GM12891 (cell line): Measurements from ENCODE around the gene NSMCE1.

Source experiments
- PAX5 ChIP-seq: IDR thresholded peaks from 2 replicates; pipeline ENCODE4 v1.6.1; 2011; ENCODE audit warnings: low read length, moderate library complexity, mild to moderate bottlenecking; ENCODE audit not compliant: insufficient read depth, severe bottlenecking
- POLR2A ChIP-seq: IDR thresholded peaks from 2 replicates; pipeline ENCODE4 v1.6.1; 2011; ENCODE audit warnings: low read depth, low read length, control low read depth
- POLR2AphosphoS5 ChIP-seq: IDR thresholded peaks from 2 replicates; pipeline ENCODE4 v1.6.1; 2011; ENCODE audit warnings: low read depth, low read length, control low read depth
- POU2F2 ChIP-seq: IDR thresholded peaks from 2 replicates; pipeline ENCODE4 v1.6.1; 2011; ENCODE audit warnings: low read depth, mild to moderate bottlenecking, control low read depth, low read length, moderate library complexity
- SPI1 ChIP-seq: IDR thresholded peaks from 2 replicates; pipeline ENCODE4 v1.6.1; 2011; ENCODE audit warnings: low read depth, low read length, control low read depth
- TAF1 ChIP-seq: IDR thresholded peaks from 2 replicates; pipeline ENCODE4 v1.6.1; 2011; ENCODE audit warnings: low read depth, low read length, control low read depth

DNA sequence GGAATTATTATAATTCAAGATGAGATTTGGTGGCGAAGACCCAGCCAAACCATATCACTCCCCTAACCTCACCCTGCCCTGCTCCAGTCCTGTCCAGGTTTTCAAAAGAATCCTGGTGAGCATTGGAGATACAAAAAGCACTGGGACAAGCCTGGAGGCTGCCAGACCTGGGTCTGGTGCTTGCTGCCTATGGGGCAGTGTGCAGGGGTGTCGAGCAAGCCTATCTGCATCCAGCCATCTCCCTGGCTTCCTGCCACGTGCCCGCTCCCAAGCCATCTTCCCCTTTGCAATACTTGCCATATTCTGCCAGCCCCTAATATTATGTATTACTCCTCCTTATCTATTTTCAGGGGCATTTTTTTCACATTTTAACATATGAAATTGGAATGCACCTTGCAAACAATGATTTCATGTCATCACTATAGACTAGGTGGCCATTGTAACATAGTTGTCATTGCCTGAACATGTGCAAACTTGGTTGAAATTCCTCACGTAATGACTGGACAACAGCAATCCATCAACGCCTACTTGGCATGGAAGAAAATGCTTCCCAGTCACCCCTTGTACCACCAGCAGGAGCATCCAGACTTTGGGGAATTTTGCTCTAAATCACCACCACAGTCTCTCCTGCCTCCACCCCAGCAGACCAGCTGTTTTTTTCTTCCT is 73.4 kb downstream of the NSMCE1 start:
- no peak for TF ChIP-seq POLR2A
- no peak for TF ChIP-seq TAF1
- no peak for TF ChIP-seq PAX5
- TF ChIP-seq POLR2AphosphoS5 = no peak
- no peak for TF ChIP-seq SPI1
- no peak for TF ChIP-seq POU2F2
